Heart left ventricle (tissue), 13 donors: ENCODE results near the gene UBE2U.

Experiments
- POLR2A ChIP-seq, 2 donors: fragments of 450-650 bp; IDR thresholded peaks; one replicate each; pipeline ENCODE4 v1.6.1; 2017; ENCODE audit warnings: antibody characterized with exemption in 2 of 2, mild to moderate bottlenecking in 2 of 2, moderate library complexity in 2 of 2
- TF ChIP-seq, protein P1 (sequence below), 12 donors: fragments of 200-600 bp; sonication (generic) in 4 of 12; IDR thresholded peaks; one replicate each; pipeline versions ENCODE4 v1.5.0 to v1.8.0; 2018 to 2022; ENCODE audit warnings: antibody characterized with exemption in 12 of 12, mild to moderate bottlenecking in 5 of 12
- donor health status: ischemic (EF 13 %, LVEDD 7.1; RV severe dilation, severe dysfunction).
- donor health status: DM: no; HTN: yes; CAD: no.
- donor health status: DM: no; HTN: no; CAD: no.
- donor health status: ischemic (EF 25% LVEDD 6.9; RV normal size, moderate dysfunction).
- donor health status: ischemic (EF 25% LVEDD 5.7; RV mildly dilated, moderate dysfunction).
- donor health status: ischemic (EF 35%, LVEDD 5.7; RV mildly dilated, moderate dysfunction).
- donor health status: nonischemic (EF 11% LVEDD 7.7; RV severe dilation, severe dysfunction).
- donor health status: DM: yes; HTN: yes; CAD: no.
- donor health status: PGD.
- donor health status: ischemic (EF 29% LVEDD 5.4; RV normal size, mild dysfunction).
- donor health status: nonischemic (EF 23%, LVEDD 6.1; RV moderate dilation, normal function).

GRCh38 chr1:64268653-64269557 lies 65.5 kb downstream of the UBE2U start:
- TF ChIP-seq POLR2A (IDR thresholded peaks at IDR 0.05) = no peak
- TF ChIP-seq, protein P1, sequence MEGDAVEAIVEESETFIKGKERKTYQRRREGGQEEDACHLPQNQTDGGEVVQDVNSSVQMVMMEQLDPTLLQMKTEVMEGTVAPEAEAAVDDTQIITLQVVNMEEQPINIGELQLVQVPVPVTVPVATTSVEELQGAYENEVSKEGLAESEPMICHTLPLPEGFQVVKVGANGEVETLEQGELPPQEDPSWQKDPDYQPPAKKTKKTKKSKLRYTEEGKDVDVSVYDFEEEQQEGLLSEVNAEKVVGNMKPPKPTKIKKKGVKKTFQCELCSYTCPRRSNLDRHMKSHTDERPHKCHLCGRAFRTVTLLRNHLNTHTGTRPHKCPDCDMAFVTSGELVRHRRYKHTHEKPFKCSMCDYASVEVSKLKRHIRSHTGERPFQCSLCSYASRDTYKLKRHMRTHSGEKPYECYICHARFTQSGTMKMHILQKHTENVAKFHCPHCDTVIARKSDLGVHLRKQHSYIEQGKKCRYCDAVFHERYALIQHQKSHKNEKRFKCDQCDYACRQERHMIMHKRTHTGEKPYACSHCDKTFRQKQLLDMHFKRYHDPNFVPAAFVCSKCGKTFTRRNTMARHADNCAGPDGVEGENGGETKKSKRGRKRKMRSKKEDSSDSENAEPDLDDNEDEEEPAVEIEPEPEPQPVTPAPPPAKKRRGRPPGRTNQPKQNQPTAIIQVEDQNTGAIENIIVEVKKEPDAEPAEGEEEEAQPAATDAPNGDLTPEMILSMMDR (IDR thresholded peaks at IDR 0.05) = peak; percentile 69 to 89 (median 81)
